ENCODE data around the gene GGA3.

The GGA3 gene

DNA sequence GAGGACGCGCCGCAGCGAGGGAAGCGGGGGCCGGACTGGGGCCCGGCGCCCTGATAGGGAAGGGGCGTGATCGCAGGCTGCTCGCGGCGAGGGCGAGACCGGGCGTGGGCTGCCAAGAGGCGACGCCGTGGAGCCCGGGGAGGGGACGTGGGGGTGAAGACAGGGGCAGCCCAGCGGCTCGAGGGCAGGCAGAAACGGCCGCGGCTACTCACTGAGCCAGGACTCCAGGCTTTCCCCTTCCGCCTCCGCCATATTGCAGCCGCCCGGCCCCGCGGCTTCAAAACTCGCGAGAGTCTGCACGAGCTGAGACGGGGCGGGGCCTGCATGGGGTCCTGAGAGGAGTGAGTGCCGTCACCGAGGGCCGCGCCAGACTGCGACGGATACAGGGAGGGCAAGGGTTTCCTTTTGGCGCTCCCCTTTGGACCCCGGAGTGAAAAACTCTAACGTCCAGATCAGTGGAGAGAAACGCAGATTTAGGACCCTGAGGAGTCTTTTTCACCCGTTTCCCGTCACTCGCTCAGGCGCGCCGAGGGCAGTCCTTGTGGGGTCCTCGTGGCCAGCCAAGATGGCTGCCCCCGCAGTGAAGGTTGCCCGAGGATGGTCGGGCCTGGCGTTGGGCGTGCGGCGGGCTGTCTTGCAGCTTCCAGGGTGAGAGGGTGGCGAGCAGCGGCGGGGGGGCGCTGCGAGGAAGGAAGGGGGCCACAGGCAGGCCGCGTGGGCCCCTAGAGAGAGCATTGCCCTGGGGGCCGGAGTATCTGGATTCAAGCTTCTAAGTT lies at the start of gene GGA3, which contains the start of gene MRPS7:
Gene GGA3, minus strand, starts transcription at position 271 of the 776 bp plus-strand sequence. Its CDS starts 19 bp downstream, at position 252.
Gene MRPS7, plus strand, starts transcription at position 544 of the 776 bp plus-strand sequence. Its CDS starts 22 bp downstream, at position 566.
- ChIA-PET CTCF (interaction anchor here (0.7 to 4.3 kb wide), 4 partner anchors 9 to 150 kb away, joined by 4 to 26 read pairs (median 10); partner anchors contain the start of gene MIF4GD), POLR2A (interaction anchor here (0.8 to 4.4 kb wide), 16 partner anchors 11 to 226 kb away, joined by 3 to 120 read pairs (median 6); partner anchors contain the start of genes GRB2, MIF4GD, SLC25A19 and TMEM94)
- DNase-seq (ENCODE audit: extremely low spot score) = peak; percentile 96
- TF ChIP-seq ARNT (IDR thresholded peaks at IDR 0.05) = no peak
- no peak; the same call in 1 of the 2 replicates for TF ChIP-seq NFRKB (IDR thresholded peaks at IDR 0.05)
- TF ChIP-seq L3MBTL2 (conservative IDR thresholded peaks at IDR 0.05) = peak; percentile 55; the same call in 1 of the 2 replicates
- 0 out of 2 replicates have a peak, but pooled peaks have one; percentile 35 for TF ChIP-seq FOXM1 (IDR thresholded peaks at IDR 0.05; ENCODE audit: borderline replicate concordance)
- peak; percentile 69 for TF ChIP-seq ELF4 (IDR thresholded peaks at IDR 0.05)

- no peak for DNase-seq (ENCODE audit: extremely low spot score)
- CTCF ChIA-PET = interaction anchor here (1.5 kb wide), 1 partner anchor 38 kb away, joined by 4 read pairs; the partner anchor contains the start of gene MIF4GD
- TF ChIP-seq FOXK2 (IDR thresholded peaks at IDR 0.05) (no peak), TARDBP (IDR thresholded peaks at IDR 0.05) (no peak), ARNT (IDR thresholded peaks at IDR 0.05) (no peak), FOXM1 (IDR thresholded peaks at IDR 0.05; ENCODE audit: borderline replicate concordance) (no peak), BHLHE40 (IDR thresholded peaks at IDR 0.05; ENCODE audit: borderline replicate concordance) (no peak), SP1 (IDR thresholded peaks at IDR 0.05) (no peak), CTBP1 (IDR thresholded peaks at IDR 0.05; ENCODE audit: borderline replicate concordance) (no peak), LEF1 (IDR thresholded peaks at IDR 0.05; ENCODE audit: borderline replicate concordance) (no peak), HDGF (IDR thresholded peaks at IDR 0.05; ENCODE audit: borderline replicate concordance) (no peak), PKNOX1 (IDR thresholded peaks at IDR 0.05) (no peak), FOXA1 (IDR thresholded peaks at IDR 0.05) (no peak), SUZ12 (IDR thresholded peaks at IDR 0.05) (no peak), NFRKB (IDR thresholded peaks at IDR 0.05) (no peak), L3MBTL2 (conservative IDR thresholded peaks at IDR 0.05) (no peak), ELF4 (IDR thresholded peaks at IDR 0.05) (no peak), ZNF384 (IDR thresholded peaks at IDR 0.05) (no peak)
- POLR2A ChIA-PET = interaction anchor here (1.0 to 1.2 kb wide), 2 partner anchors 38 to 97 kb away, joined by 3 to 4 read pairs; partner anchors contain the start of genes GRB2 and MIF4GD
These were observed 47.6 kb upstream of the GGA3 start for GRCh38 chr17:75308732-75309629.

GRCh38 chr17:75307957-75308731 lies 46.7 kb upstream of the GGA3 start:
- POLR2A ChIA-PET = interaction anchor here (0.9 kb wide), 1 partner anchor 38 kb away, joined by 4 read pairs; no protein-coding TSS in a partner anchor
- CTCF ChIA-PET = interaction anchor here (1.5 kb wide), 1 partner anchor 37 kb away, joined by 4 read pairs; the partner anchor contains the start of gene MIF4GD
- DNase-seq (ENCODE audit: extremely low spot score) = no peak
- TF ChIP-seq ZNF384 (IDR thresholded peaks at IDR 0.05) (no peak), ELF4 (IDR thresholded peaks at IDR 0.05) (no peak), FOXA1 (IDR thresholded peaks at IDR 0.05) (no peak), SP1 (IDR thresholded peaks at IDR 0.05) (no peak), FOXK2 (IDR thresholded peaks at IDR 0.05) (no peak), LEF1 (IDR thresholded peaks at IDR 0.05; ENCODE audit: borderline replicate concordance) (no peak), SUZ12 (IDR thresholded peaks at IDR 0.05) (no peak), PKNOX1 (IDR thresholded peaks at IDR 0.05) (no peak)

GRCh38 chr17:75301502-75302206 lies 40.2 kb upstream of the GGA3 start:
- no peak for DNase-seq (ENCODE audit: extremely low spot score)
- ChIA-PET POLR2A (interaction anchor here (1.6 kb wide), 1 partner anchor 12 kb away, joined by 7 read pairs; the partner anchor contains the start of gene SLC25A19), CTCF (no interaction called here)
- TF ChIP-seq LEF1 (IDR thresholded peaks at IDR 0.05; ENCODE audit: borderline replicate concordance) (no peak), ARNT (IDR thresholded peaks at IDR 0.05) (no peak)

GRCh38 chr17:75301049-75301448 lies 39.6 kb upstream of the GGA3 start:
- no peak for TF ChIP-seq L3MBTL2 (conservative IDR thresholded peaks at IDR 0.05)
- TF ChIP-seq HDGF (IDR thresholded peaks at IDR 0.05; ENCODE audit: borderline replicate concordance) = no peak
- no peak for TF ChIP-seq NFRKB (IDR thresholded peaks at IDR 0.05)
- TF ChIP-seq BHLHE40 (IDR thresholded peaks at IDR 0.05; ENCODE audit: borderline replicate concordance) = no peak
- TF ChIP-seq LEF1 (IDR thresholded peaks at IDR 0.05; ENCODE audit: borderline replicate concordance) = no peak
- no peak for TF ChIP-seq ZNF384 (IDR thresholded peaks at IDR 0.05)
- TF ChIP-seq ELF4 (IDR thresholded peaks at IDR 0.05) = no peak
- TF ChIP-seq SP1 (IDR thresholded peaks at IDR 0.05) = no peak
- TF ChIP-seq ARNT (IDR thresholded peaks at IDR 0.05) = no peak
- ChIA-PET POLR2A (interaction anchor here (1.1 kb wide), 1 partner anchor 12 kb away, joined by 7 read pairs; the partner anchor contains the start of gene SLC25A19), CTCF (no interaction called here)
- no peak for DNase-seq (ENCODE audit: extremely low spot score)

All from HEK293T (cell line).